ENCODE measurements around the gene TNXB. TPM values are rescaled to one million over a fixed set of nuclear protein-coding genes. Genes with fewer than 3 reads are reported as not detected.
"Not testable (repeated sequence)": the region's sequence is repeated elsewhere in the genome, so short reads cannot be mapped to it uniquely, and the experiment has no call there.

TNXB gene
- total RNA-seq, 1 experiment from 2014 or later: 0.12 TPM

- DNase-seq (ENCODE audit: low read depth): not testable (repeated sequence)
These were observed 104.1 kb downstream of the TNXB start for GRCh38 chr6:32004864-32005537.

GRCh38 chr6:32004393-32004792 is 104.7 kb downstream of the TNXB start:
- DNase-seq (ENCODE audit: low read depth): not testable (repeated sequence)

GRCh38 chr6:32003301-32003700 is 105.8 kb downstream of the TNXB start:
- not testable (repeated sequence) for DNase-seq (ENCODE audit: low read depth)

GRCh38 chr6:32002546-32003268 is 106.4 kb downstream of the TNXB start:
- not testable (repeated sequence) for DNase-seq (ENCODE audit: low read depth)

GRCh38 chr6:31996385-31996784 is 112.8 kb downstream of the TNXB start:
- not testable (repeated sequence) for DNase-seq (ENCODE audit: low read depth)

- not testable (repeated sequence) for DNase-seq (ENCODE audit: low read depth)
These were observed 114.7 kb downstream of the TNXB start for GRCh38 chr6:31994421-31994820.

Other genes with a start within 250 kb of the TNXB start
- gene NEU1, start 246.5 kb downstream of the TNXB start, total RNA-seq (2014; rRNA removed; shearing (Covaris generic)): 55.3 and 66.7 TPM in 2 replicates
- 1.5 TPM in 1 of 2 replicates, not detected in the other for gene SLC44A4, start 230.3 kb downstream of the TNXB start, total RNA-seq (2014; rRNA removed; shearing (Covaris generic))
- 38.6 and 46.1 TPM in 2 replicates for gene EHMT2, start 211.6 kb downstream of the TNXB start, total RNA-seq (2014; rRNA removed; shearing (Covaris generic))
- 1.2 and 1.4 TPM in 2 replicates for gene ZBTB12, start 207.3 kb downstream of the TNXB start, total RNA-seq (2014; rRNA removed; shearing (Covaris generic))
- gene C2, start 181.6 kb downstream of the TNXB start, total RNA-seq (2014; rRNA removed; shearing (Covaris generic)): not detected in 2 replicates
- 0.72 and 1.8 TPM in 2 replicates for gene CFB, start 163.2 kb downstream of the TNXB start, total RNA-seq (2014; rRNA removed; shearing (Covaris generic))
- 235 and 246 TPM in 2 replicates for gene NELFE, start 150.4 kb downstream of the TNXB start, total RNA-seq (2014; rRNA removed; shearing (Covaris generic))
- gene SKIC2, start 150.2 kb downstream of the TNXB start, total RNA-seq (2014; rRNA removed; shearing (Covaris generic)): 30.4 and 36.5 TPM in 2 replicates
- 21.0 and 27.8 TPM in 2 replicates for gene DXO, start 137.2 kb downstream of the TNXB start, total RNA-seq (2014; rRNA removed; shearing (Covaris generic))
- 0.96 and 1.3 TPM in 2 replicates for gene C4A, start 127.3 kb downstream of the TNXB start, total RNA-seq (2014; rRNA removed; shearing (Covaris generic))
- gene C4B, start 94.5 kb downstream of the TNXB start, total RNA-seq (2014; rRNA removed; shearing (Covaris generic)): 0.68 and 0.72 TPM in 2 replicates
- not detected in 2 replicates for gene CYP21A2, start 70.9 kb downstream of the TNXB start, total RNA-seq (2014; rRNA removed; shearing (Covaris generic))
- 20.5 and 23.5 TPM in 2 replicates for gene ATF6B, start 18.9 kb upstream of the TNXB start, total RNA-seq (2014; rRNA removed; shearing (Covaris generic))
- gene FKBPL, start 20.9 kb upstream of the TNXB start, total RNA-seq (2014; rRNA removed; shearing (Covaris generic)): 14.5 and 15.2 TPM in 2 replicates
- gene PRRT1, start 42.6 kb upstream of the TNXB start, total RNA-seq (2014; rRNA removed; shearing (Covaris generic)): 0.49 TPM in 1 of 2 replicates, not detected in the other
- 22.9 and 25.1 TPM in 2 replicates for gene PPT2, start 44.8 kb upstream of the TNXB start, total RNA-seq (2014; rRNA removed; shearing (Covaris generic))
- 0.59 and 2.8 TPM in 2 replicates for gene EGFL8, start 55.3 kb upstream of the TNXB start, total RNA-seq (2014; rRNA removed; shearing (Covaris generic))
- gene AGPAT1, start 66.7 kb upstream of the TNXB start, total RNA-seq (2014; rRNA removed; shearing (Covaris generic)): 59.4 and 82.3 TPM in 2 replicates
- 106 and 113 TPM in 2 replicates for gene RNF5, start 69.1 kb upstream of the TNXB start, total RNA-seq (2014; rRNA removed; shearing (Covaris generic))
- gene AGER, start 74.9 kb upstream of the TNXB start, total RNA-seq (2014; rRNA removed; shearing (Covaris generic)): 0.98 and 1.6 TPM in 2 replicates
- 14.4 and 15.7 TPM in 2 replicates for gene PBX2, start 80.9 kb upstream of the TNXB start, total RNA-seq (2014; rRNA removed; shearing (Covaris generic))
- 4.1 and 5.8 TPM in 2 replicates for gene GPSM3, start 83.3 kb upstream of the TNXB start, total RNA-seq (2014; rRNA removed; shearing (Covaris generic))
- gene NOTCH4, start 114.7 kb upstream of the TNXB start, total RNA-seq (2014; rRNA removed; shearing (Covaris generic)): 2.6 and 4.8 TPM in 2 replicates

All from RPMI7951 (cell line).